ENCODE measurements around the gene DNAH11.

DNA sequence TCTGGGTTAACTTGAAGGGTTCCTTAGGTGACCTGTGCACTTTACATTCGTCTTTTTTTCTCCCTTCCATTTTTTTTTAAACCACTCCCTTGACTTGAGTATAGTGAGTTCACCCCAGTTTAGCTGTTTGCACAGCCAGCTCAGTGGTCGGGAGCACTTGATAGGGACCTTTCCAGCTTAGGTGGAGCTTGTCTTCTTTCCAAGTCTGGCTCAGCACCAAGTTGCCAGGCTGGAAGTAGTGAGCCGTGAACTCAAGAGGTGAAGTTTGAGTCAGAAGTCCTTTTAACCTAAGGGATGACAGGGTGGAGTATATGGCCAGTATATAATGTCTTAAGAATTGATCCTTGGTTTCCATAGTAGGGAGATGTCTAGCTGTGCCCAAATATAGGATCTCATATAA is 7.2 kb downstream of the DNAH11 start:
- TF ChIP-seq, protein P1, sequence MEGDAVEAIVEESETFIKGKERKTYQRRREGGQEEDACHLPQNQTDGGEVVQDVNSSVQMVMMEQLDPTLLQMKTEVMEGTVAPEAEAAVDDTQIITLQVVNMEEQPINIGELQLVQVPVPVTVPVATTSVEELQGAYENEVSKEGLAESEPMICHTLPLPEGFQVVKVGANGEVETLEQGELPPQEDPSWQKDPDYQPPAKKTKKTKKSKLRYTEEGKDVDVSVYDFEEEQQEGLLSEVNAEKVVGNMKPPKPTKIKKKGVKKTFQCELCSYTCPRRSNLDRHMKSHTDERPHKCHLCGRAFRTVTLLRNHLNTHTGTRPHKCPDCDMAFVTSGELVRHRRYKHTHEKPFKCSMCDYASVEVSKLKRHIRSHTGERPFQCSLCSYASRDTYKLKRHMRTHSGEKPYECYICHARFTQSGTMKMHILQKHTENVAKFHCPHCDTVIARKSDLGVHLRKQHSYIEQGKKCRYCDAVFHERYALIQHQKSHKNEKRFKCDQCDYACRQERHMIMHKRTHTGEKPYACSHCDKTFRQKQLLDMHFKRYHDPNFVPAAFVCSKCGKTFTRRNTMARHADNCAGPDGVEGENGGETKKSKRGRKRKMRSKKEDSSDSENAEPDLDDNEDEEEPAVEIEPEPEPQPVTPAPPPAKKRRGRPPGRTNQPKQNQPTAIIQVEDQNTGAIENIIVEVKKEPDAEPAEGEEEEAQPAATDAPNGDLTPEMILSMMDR (IDR thresholded peaks at IDR 0.05), result no peak
- TF ChIP-seq POLR2A (IDR thresholded peaks at IDR 0.05), result no peak
